ENCODE measurements around the gene ZBED1. TPM values are rescaled to one million over a fixed set of nuclear protein-coding genes. Genes with fewer than 3 reads are reported as not detected.

The ZBED1 gene
- polyA plus RNA-seq, 1 donor (not counting 4 experiments of a cell fraction or from before 2014, with no cell fraction given) = 9.0 TPM

- peaks cover 5% of the 10 kb centered on the region for H3K4me1 ChIP-seq (ENCODE audit: control insufficient read depth, extremely low read depth, insufficient read depth, low read length)
- dilution Hi-C loops (cut with MboI; ENCODE audit: extremely low pct_ligation_motif_present, low sequenced_read_pairs) = no loop called here
- TF ChIP-seq, protein P1, sequence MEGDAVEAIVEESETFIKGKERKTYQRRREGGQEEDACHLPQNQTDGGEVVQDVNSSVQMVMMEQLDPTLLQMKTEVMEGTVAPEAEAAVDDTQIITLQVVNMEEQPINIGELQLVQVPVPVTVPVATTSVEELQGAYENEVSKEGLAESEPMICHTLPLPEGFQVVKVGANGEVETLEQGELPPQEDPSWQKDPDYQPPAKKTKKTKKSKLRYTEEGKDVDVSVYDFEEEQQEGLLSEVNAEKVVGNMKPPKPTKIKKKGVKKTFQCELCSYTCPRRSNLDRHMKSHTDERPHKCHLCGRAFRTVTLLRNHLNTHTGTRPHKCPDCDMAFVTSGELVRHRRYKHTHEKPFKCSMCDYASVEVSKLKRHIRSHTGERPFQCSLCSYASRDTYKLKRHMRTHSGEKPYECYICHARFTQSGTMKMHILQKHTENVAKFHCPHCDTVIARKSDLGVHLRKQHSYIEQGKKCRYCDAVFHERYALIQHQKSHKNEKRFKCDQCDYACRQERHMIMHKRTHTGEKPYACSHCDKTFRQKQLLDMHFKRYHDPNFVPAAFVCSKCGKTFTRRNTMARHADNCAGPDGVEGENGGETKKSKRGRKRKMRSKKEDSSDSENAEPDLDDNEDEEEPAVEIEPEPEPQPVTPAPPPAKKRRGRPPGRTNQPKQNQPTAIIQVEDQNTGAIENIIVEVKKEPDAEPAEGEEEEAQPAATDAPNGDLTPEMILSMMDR (optimal IDR thresholded peaks at IDR 0.05 in 1 of 3, IDR thresholded peaks at IDR 0.05 in 1 of 3, conservative IDR thresholded peaks at IDR 0.05 in 1 of 3; ENCODE audit: extremely low read depth in 1 of 3, insufficient read depth in 2 of 3, low read length in 3 of 3) = no peak
- TF ChIP-seq EZH2 (IDR thresholded peaks at IDR 0.05; ENCODE audit: low read length) = no peak
- peaks cover 16 to 19% of the 10 kb centered on the region in 2 experiments for H3K36me3 ChIP-seq (ENCODE audit: control insufficient read depth in 2 of 2, extremely low read depth in 1 of 2, insufficient read depth in 2 of 2, low read length in 2 of 2)
- peaks cover 15% of the 10 kb centered on the region for H3K79me2 ChIP-seq (ENCODE audit: control insufficient read depth, insufficient read depth, low read length)
- no peaks in the 10 kb centered on the region for H3K9me3 ChIP-seq (ENCODE audit: control insufficient read depth, low read depth, low read length)
- no peaks in the 10 kb centered on the region for H3K27me3 ChIP-seq (ENCODE audit: control insufficient read depth, extremely low read depth, insufficient read depth, low read length)
- H3K4me2 ChIP-seq (ENCODE audit: control insufficient read depth, extremely low read depth, insufficient read depth, low read depth, low read length) = no peak overlapping the region
- H3K4me3 ChIP-seq (ENCODE audit: control insufficient read depth in 2 of 3, extremely low read depth in 1 of 3, insufficient read depth in 2 of 3, low read depth in 1 of 3, low read length in 3 of 3) = no peak overlapping the region
- H3K27ac ChIP-seq (ENCODE audit: control insufficient read depth, insufficient read depth, low read length) = no peak overlapping the region
- DNase-seq (ENCODE audit: low read depth, low spot score) (no peak), FAIRE-seq (no peak)
- H4K20me1 ChIP-seq (ENCODE audit: control insufficient read depth, extremely low read depth, insufficient read depth, low read length) = no peaks in the 10 kb centered on the region
- no peak overlapping the region for H2AFZ ChIP-seq (ENCODE audit: control insufficient read depth, low read length)
- H3K9ac ChIP-seq (ENCODE audit: control insufficient read depth, extremely low read depth, insufficient read depth, low read length) = no peak overlapping the region
- no peaks in the 10 kb centered on the region for H3K9me1 ChIP-seq (ENCODE audit: control insufficient read depth, extremely low read depth, insufficient read depth, low read length)
These were observed 14.9 kb downstream of the ZBED1 start for GRCh38 chrX:2485789-2486345.

- Histone ChIP-seq H3K9ac (ENCODE audit: control insufficient read depth, extremely low read depth, insufficient read depth, low read length) (peak overlapping the region; percentile 2), H3K9me1 (ENCODE audit: control insufficient read depth, extremely low read depth, insufficient read depth, low read length) (no peaks in the 10 kb centered on the region), H3K36me3 (ENCODE audit: control insufficient read depth in 2 of 2, extremely low read depth in 1 of 2, insufficient read depth in 2 of 2, low read length in 2 of 2) (peaks cover 13 to 15% of the 10 kb centered on the region in 2 experiments), H3K4me2 (ENCODE audit: control insufficient read depth, extremely low read depth, insufficient read depth, low read depth, low read length) (peak overlapping the region; percentile 73), H3K79me2 (ENCODE audit: control insufficient read depth, insufficient read depth, low read length) (peaks cover 15% of the 10 kb centered on the region), H4K20me1 (ENCODE audit: control insufficient read depth, extremely low read depth, insufficient read depth, low read length) (no peaks in the 10 kb centered on the region), H3K27ac (ENCODE audit: control insufficient read depth, insufficient read depth, low read length) (peak overlapping the region; percentile 20), H2AFZ (ENCODE audit: control insufficient read depth, low read length) (peak overlapping the region; percentile 58), H3K9me3 (ENCODE audit: control insufficient read depth, low read depth, low read length) (no peaks in the 10 kb centered on the region), H3K27me3 (ENCODE audit: control insufficient read depth, extremely low read depth, insufficient read depth, low read length) (no peaks in the 10 kb centered on the region), H3K4me3 (ENCODE audit: control insufficient read depth in 2 of 3, extremely low read depth in 1 of 3, insufficient read depth in 2 of 3, low read depth in 1 of 3, low read length in 3 of 3) (peak overlapping the region in 1 of 3 experiments; percentile 6), H3K4me1 (ENCODE audit: control insufficient read depth, extremely low read depth, insufficient read depth, low read length) (peaks cover 5% of the 10 kb centered on the region)
- no peak for TF ChIP-seq EZH2 (IDR thresholded peaks at IDR 0.05; ENCODE audit: low read length)
- TF ChIP-seq, protein P1 (optimal IDR thresholded peaks at IDR 0.05 in 1 of 3, IDR thresholded peaks at IDR 0.05 in 1 of 3, conservative IDR thresholded peaks at IDR 0.05 in 1 of 3; ENCODE audit: extremely low read depth in 1 of 3, insufficient read depth in 2 of 3, low read length in 3 of 3) = no peak
- peak; percentile 23 for FAIRE-seq
- dilution Hi-C loops (cut with MboI; ENCODE audit: extremely low pct_ligation_motif_present, low sequenced_read_pairs) = no loop called here
- peak; percentile 19 for DNase-seq (ENCODE audit: low read depth, low spot score)
These were observed 15.8 kb downstream of the ZBED1 start for GRCh38 chrX:2484721-2485648.

Measured in keratinocyte (primary cell).